K562 (cell line): ENCODE data around the gene JUNB. TPM values are rescaled to one million over a fixed set of nuclear protein-coding genes. Genes with fewer than 3 reads are reported as not detected.
A peak's percentile ranks its signal among the peaks of the same experiment; 100 is the strongest.

ENCODE experiments used
- CREM ChIP-seq: IDR thresholded peaks from 2 replicates; pipeline ENCODE4 v1.6.1; 2014; ENCODE audit warnings: antibody characterized with exemption, low read depth
- EZH2 ChIP-seq: IDR thresholded peaks from 2 replicates; pipeline ENCODE4 v1.6.1; 2012; ENCODE audit warnings: low read depth, mild to moderate bottlenecking, inconsistent platforms, low read length, borderline replicate concordance
- HMGN3 ChIP-seq: IDR thresholded peaks from 2 replicates; pipeline ENCODE4 v1.6.1; 2011; ENCODE audit warnings: borderline replicate concordance, low read depth, mild to moderate bottlenecking, mixed read lengths, low read length; ENCODE audit not compliant: insufficient read length; ENCODE audit errors: extremely low read depth
- ID3 ChIP-seq, 2 experiments: fragments of 250-450 bp in 1 of 2; fragments of 450-650 bp in 1 of 2; sonication (Bioruptor Pico) in 1 of 2; IDR thresholded peaks; 2 replicates each; pipeline versions ENCODE4 v1.6.1 to v1.8.0; 2016 to 2021; ENCODE audit warnings: mild to moderate bottlenecking in 2 of 2, moderate library complexity in 2 of 2, missing compliant biosample characterization in 1 of 2, missing genetic modification characterization in 1 of 2
- NFXL1 ChIP-seq: fragments of 450-650 bp; formaldehyde crosslinking; IDR thresholded peaks from 2 replicates; pipeline ENCODE4 v1.4.0; 2021; ENCODE audit warnings: mild to moderate bottlenecking
- NFYB ChIP-seq: IDR thresholded peaks from 2 replicates; pipeline ENCODE4 v1.6.1; 2011; ENCODE audit warnings: mild to moderate bottlenecking, moderate library complexity; ENCODE audit not compliant: insufficient read length; ENCODE audit errors: extremely low read depth
- NKRF ChIP-seq: fragments of 450-650 bp; IDR thresholded peaks from 2 replicates; pipeline ENCODE4 v1.6.1; 2016; ENCODE audit warnings: borderline replicate concordance
- PPARD ChIP-seq: fragments of 250-450 bp; sonication (Bioruptor Pico); IDR thresholded peaks from 2 replicates; pipeline ENCODE4 v1.8.0; 2022; ENCODE audit warnings: inconsistent platforms, mild to moderate bottlenecking, moderate library complexity
- SAP30 ChIP-seq: fragments of 200-600 bp; sonication (generic); IDR thresholded peaks from 2 replicates; pipeline ENCODE4 v1.6.1; 2012; ENCODE audit warnings: borderline replicate concordance, low read depth, mild to moderate bottlenecking, moderate library complexity, low read length, control low read depth, inconsistent platforms; ENCODE audit not compliant: insufficient read depth, poor library complexity, severe bottlenecking
- SP1 ChIP-seq: sonication (generic); formaldehyde crosslinking; IDR thresholded peaks from 2 replicates; pipeline ENCODE4 v1.8.1; 2022; ENCODE audit warnings: mild to moderate bottlenecking, missing genetic modification reagents
- USF1 ChIP-seq: sonication (generic); formaldehyde crosslinking; IDR thresholded peaks from 2 replicates; pipeline ENCODE4 v1.9.0; 2022; ENCODE audit warnings: mild to moderate bottlenecking, missing genetic modification reagents
- ZNF318 ChIP-seq, 2 experiments: fragments of 450-650 bp; IDR thresholded peaks; 2 replicates each; pipeline ENCODE4 v1.6.1; 2016; ENCODE audit warnings: mild to moderate bottlenecking in 2 of 2, borderline replicate concordance in 1 of 2, low read depth in 1 of 2, moderate library complexity in 1 of 2
- ZNF668 ChIP-seq: fragments of 250-450 bp; sonication (Bioruptor Pico); IDR thresholded peaks from 2 replicates; pipeline ENCODE4 v1.8.0; 2022; ENCODE audit warnings: mild to moderate bottlenecking, inconsistent platforms
- ZNF780A ChIP-seq: fragments of 250-450 bp; sonication (Bioruptor Pico); IDR thresholded peaks from 2 replicates; pipeline ENCODE4 v1.5.0; 2021; ENCODE audit warnings: mild to moderate bottlenecking
- polyA plus RNA-seq, 8 experiments: library from polyadenylated mRNA; depleted of rRNA in 4 of 8; stranded (reverse) in 5 of 8; unstranded in 3 of 8; fragments of >200 nt; fragmentation: Nextera tagmentation in 2 of 8; fragmentation: Illumina TruSeq in 1 of 8; extraction: Ambion mirVana in 2 of 8; extraction: Trizol in 1 of 8; gene quantifications; 2 replicates each; pipeline versions ENCODE4 v1.2.1 to v1.2.3, GENCODE V29; 2011 to 2014; ENCODE audit warnings: inconsistent platforms in 1 of 8, missing spikeins in 1 of 8
- total RNA-seq, 7 experiments: library from RNA; depleted of rRNA in 6 of 7; stranded (reverse); fragments of >200 nt in 6 of 7; fragmentation: Illumina TruSeq in 2 of 7; extraction: Trizol in 2 of 7; gene quantifications; 2 replicates each; pipeline versions ENCODE4 v1.2.1 to v1.2.3, GENCODE V29; 2011 to 2021; ENCODE audit warnings: low replicate concordance in 1 of 7

The JUNB gene
- total and polyA plus RNA-seq, 9 of the 15 experiments (the other 6 are each of a cell fraction or from before 2014, with no cell fraction given): 0.23 to 88.1 (median 13.1) TPM

- TF ChIP-seq USF1 (CRISPR knock-in tag) (no peak), PPARD (CRISPR knock-in tag) (no peak), CREM (peak; percentile 88), NKRF (peak; percentile 71; the same call in 1 of the 2 replicates), ZNF668 (CRISPR knock-in tag) (no peak), SAP30 (peak; percentile 41), ID3 (CRISPR knock-in tag; IDR thresholded peaks at IDR 0.05) (no peak), ID3 (tag; IDR thresholded peaks at IDR 0.05) (peak; percentile 37; the same call in 1 of the 2 replicates), ZNF780A (no peak), NFYB (no peak), HMGN3 (peak; percentile 89), EZH2 (no peak), SP1 (CRISPR knock-in tag) (peak; percentile 69), ZNF318 (IDR thresholded peaks at IDR 0.05; ENCODE audit: borderline replicate concordance in 1 of 2, low read depth in 1 of 2) (no peak), NFXL1 (no peak)
These were observed 8.6 kb upstream of the JUNB start (continued) for GRCh38 chr19:12782424-12783290.
